IMR-90 (cell line): ENCODE data around the gene CFAP119. TPM values are rescaled to one million over a fixed set of nuclear protein-coding genes. Genes with fewer than 3 reads are reported as not detected.

ENCODE experiments used
- ATAC-seq: fragments of 200-7000 bp; cut with Tn5 transposase; 2 replicates; pipeline ENCODE4 v1.9.1; 2020; ENCODE audit warnings: low read depth, mild to moderate bottlenecking, moderate library complexity
- BruUV-seq: library from RNA; stranded (reverse); fragments of 400-500 nt; replicated peaks from 2 replicates; lab custom pipeline; 2021; lab: Mats Ljungman, UMichigan
- CTCF ChIA-PET: fragments of 300-600 bp; formaldehyde crosslinking; extraction: SDS; loops from one replicate; lab custom pipeline; 2021; ENCODE audit warnings: antibody characterized with exemption; lab: Yijun Ruan, JAX
- POLR2A ChIA-PET: fragments of 300-600 bp; sonication (Branson Sonifier 250); formaldehyde crosslinking; loops from one replicate; lab custom pipeline; 2022; ENCODE audit warnings: antibody characterized with exemption; ENCODE audit not compliant: unreplicated experiment; lab: Charles Lee
- DNase-seq: peaks from one replicate; pipeline ENCODE4 v3.0.0; 2013
- H2AFZ ChIP-seq: replicated peaks from 2 replicates; pipeline ENCODE3; 2013; ENCODE audit warnings: low read length, mild to moderate bottlenecking; ENCODE audit not compliant: poor library complexity
- H2AK5ac ChIP-seq: 2 replicates; pipeline ENCODE4 v1.6.1; 2013; ENCODE audit warnings: low read depth, low read length, inconsistent platforms
- H2AK9ac ChIP-seq: replicated peaks from 2 replicates; pipeline ENCODE3; 2013; ENCODE audit warnings: mild to moderate bottlenecking, low read depth, low read length, moderate library complexity; ENCODE audit not compliant: poor library complexity
- H2BK120ac ChIP-seq: 2 replicates; pipeline ENCODE4 v1.6.1; 2013; ENCODE audit warnings: low read depth, low read length, inconsistent platforms
- H2BK15ac ChIP-seq: 3 replicates; pipeline ENCODE4 v1.6.1; 2013; ENCODE audit warnings: low read depth, low read length, inconsistent platforms
- H2BK20ac ChIP-seq: 2 replicates; pipeline ENCODE4 v1.6.1; 2013; ENCODE audit warnings: low read depth, mild to moderate bottlenecking, inconsistent platforms, low read length, moderate library complexity
- H2BK5ac ChIP-seq: 2 replicates; pipeline ENCODE4 v1.6.1; 2013; ENCODE audit warnings: mild to moderate bottlenecking, low read depth, low read length, inconsistent platforms; ENCODE audit not compliant: poor library complexity, severe bottlenecking
- H3K14ac ChIP-seq: replicated peaks from 2 replicates; pipeline ENCODE4 v1.6.1; 2013; ENCODE audit warnings: low read depth, low read length, inconsistent platforms
- H3K18ac ChIP-seq: 2 replicates; pipeline ENCODE4 v1.6.1; 2013; ENCODE audit warnings: low read depth, low read length, control low read depth
- H3K23ac ChIP-seq: 2 replicates; pipeline ENCODE4 v1.6.1; 2013; ENCODE audit warnings: low read depth, low read length, inconsistent platforms
- H3K27ac ChIP-seq: 2 replicates; pipeline ENCODE4 v1.5.1; 2013; ENCODE audit warnings: mild to moderate bottlenecking, control low read depth, low read length; ENCODE audit not compliant: insufficient read depth
- H3K27me3 ChIP-seq: 2 replicates; pipeline ENCODE4 v1.6.1; 2013; ENCODE audit warnings: low read length; ENCODE audit not compliant: control insufficient read depth, insufficient read depth
- H3K36me3 ChIP-seq: 2 replicates; pipeline ENCODE4 v1.6.1; 2013; ENCODE audit warnings: low read length, mixed read lengths; ENCODE audit not compliant: control insufficient read depth, insufficient read depth
- H3K4ac ChIP-seq: 2 replicates; pipeline ENCODE4 v1.6.1; 2013; ENCODE audit warnings: low read depth, low read length, inconsistent platforms
- H3K4me1 ChIP-seq: 2 replicates; pipeline ENCODE4 v1.6.1; 2013; ENCODE audit warnings: low read length, mixed read lengths; ENCODE audit not compliant: control insufficient read depth, insufficient read depth
- H3K4me2 ChIP-seq: 2 replicates; pipeline ENCODE4 v1.6.1; 2013; ENCODE audit warnings: low read depth, mild to moderate bottlenecking, control low read depth, low read length, moderate library complexity
- H3K4me3 ChIP-seq: 2 replicates; pipeline ENCODE4 v1.5.1; 2013; ENCODE audit warnings: low read depth, mild to moderate bottlenecking, control low read depth, low read length, moderate library complexity; ENCODE audit not compliant: insufficient read depth
- H3K56ac ChIP-seq: 2 replicates; pipeline ENCODE4 v1.6.1; 2013; ENCODE audit warnings: low read length, inconsistent platforms; ENCODE audit not compliant: insufficient read depth; ENCODE audit errors: extremely low read depth
- H3K79me1 ChIP-seq, 2 experiments: 2 replicates each; pipeline ENCODE4 v1.6.1; 2013; ENCODE audit warnings: low read length in 2 of 2, inconsistent platforms in 1 of 2, low read depth in 1 of 2
- H3K9ac ChIP-seq: 2 replicates; pipeline ENCODE4 v1.6.1; 2013; ENCODE audit warnings: low read depth, low read length, control low read depth
- H3K9me1 ChIP-seq: 2 replicates; pipeline ENCODE4 v1.6.1; 2013; ENCODE audit warnings: low read length, inconsistent platforms; ENCODE audit not compliant: insufficient read depth
- H3K9me3 ChIP-seq: 2 replicates; pipeline ENCODE4 v1.6.1; 2013; ENCODE audit warnings: low read length; ENCODE audit not compliant: control insufficient read depth, insufficient read depth
- H4K20me1 ChIP-seq: 2 replicates; pipeline ENCODE4 v1.6.1; 2013; ENCODE audit warnings: low read length, inconsistent platforms; ENCODE audit not compliant: insufficient read depth
- H4K5ac ChIP-seq: 2 replicates; pipeline ENCODE4 v1.6.1; 2013; ENCODE audit warnings: mild to moderate bottlenecking, low read depth, low read length, control low read depth
- H4K8ac ChIP-seq, 2 experiments: 2 replicates each; pipeline ENCODE4 v1.6.1; 2013; ENCODE audit warnings: low read depth in 2 of 2, low read length in 2 of 2, control low read depth in 1 of 2, inconsistent platforms in 1 of 2
- H4K91ac ChIP-seq: 2 replicates; pipeline ENCODE4 v1.6.1; 2013; ENCODE audit warnings: low read depth, low read length, inconsistent platforms; ENCODE audit not compliant: insufficient read depth
- BHLHE40 ChIP-seq: fragments of 150-350 bp; IDR thresholded peaks from 2 replicates; pipeline ENCODE4 v1.6.1; 2016; ENCODE audit warnings: mild to moderate bottlenecking, low read depth, low read length
- CEBPB ChIP-seq: IDR thresholded peaks from 2 replicates; pipeline ENCODE4 v1.6.1; 2012; ENCODE audit warnings: low read depth, low read length, improper control_type of control experiment
- CHD1 ChIP-seq: IDR thresholded peaks from 2 replicates; pipeline ENCODE4 v1.6.1; 2012; ENCODE audit warnings: low read depth, low read length, improper control_type of control experiment
- FOS ChIP-seq: fragments of 150-350 bp; IDR thresholded peaks from 2 replicates; pipeline ENCODE4 v1.6.1; 2016; ENCODE audit warnings: low read depth, low read length
- MAZ ChIP-seq: IDR thresholded peaks from 2 replicates; pipeline ENCODE4 v1.6.1; 2012; ENCODE audit warnings: low read depth, mild to moderate bottlenecking, low read length, improper control_type of control experiment, moderate library complexity, borderline replicate concordance
- MXI1 ChIP-seq: IDR thresholded peaks from 2 replicates; pipeline ENCODE4 v1.6.1; 2012; ENCODE audit warnings: low read depth, mild to moderate bottlenecking, low read length, moderate library complexity, borderline replicate concordance
- NFE2L2 ChIP-seq: fragments of 150-350 bp; IDR thresholded peaks from 2 replicates; pipeline ENCODE4 v1.6.1; 2016; ENCODE audit warnings: low read depth, mild to moderate bottlenecking, low read length
- RAD21 ChIP-seq: IDR thresholded peaks from 2 replicates; pipeline ENCODE4 v1.6.1; 2012; ENCODE audit warnings: low read length, improper control_type of control experiment
- RFX5 ChIP-seq: IDR thresholded peaks from 2 replicates; pipeline ENCODE4 v1.8.0; 2012; ENCODE audit warnings: low read depth, mild to moderate bottlenecking, low read length, moderate library complexity
- SMC3 ChIP-seq: fragments of 150-350 bp; IDR thresholded peaks from 2 replicates; pipeline ENCODE4 v1.6.1; 2016; ENCODE audit warnings: low read depth, mild to moderate bottlenecking, antibody characterized with exemption, low read length, moderate library complexity
- USF2 ChIP-seq: fragments of 150-350 bp; IDR thresholded peaks from 2 replicates; pipeline ENCODE4 v1.6.1; 2017; ENCODE audit warnings: mild to moderate bottlenecking, antibody characterized with exemption, low read length, low read depth
- WGBS, 2 experiments: methylation state at CpG; one replicate each; pipeline versions ENCODE4 v1.1.5 to v1.1.7; 2013; ENCODE audit warnings: missing lambda C conversion rate in 2 of 2; ENCODE audit not compliant: insufficient read length in 1 of 2; ENCODE audit errors: extremely low coverage in 2 of 2; 5-methylcytosine and 5-hydroxymethylcytosine counted together
- dilution Hi-C: fragments of 300-500 bp; cut with HindIII; formaldehyde crosslinking; loops from one replicate; pipeline ENCODE4 v1.14.3; 2018; ENCODE audit warnings: low sequenced_read_pairs; ENCODE audit not compliant: unreplicated experiment
- in situ Hi-C: fragments of 300-500 bp; cut with MboI; formaldehyde crosslinking; loops from 3 replicates; pipeline ENCODE4 v1.14.3; 2019; ENCODE audit warnings: low sequenced_read_pairs, inconsistent platforms, mixed read lengths
- intact Hi-C: fragments of 100-400 bp; cut with micrococcal nuclease; formaldehyde crosslinking; loops from 2 replicates; pipeline ENCODE4 v1.10.0; 2022
- polyA plus RNA-seq, 3 experiments: library from polyadenylated mRNA; depleted of rRNA; stranded (reverse); fragments of >200 nt; gene quantifications; 2 replicates each; pipeline ENCODE4 v1.2.3, GENCODE V29; 2012; ENCODE audit warnings: low replicate concordance in 1 of 3
- total RNA-seq: library from RNA; depleted of rRNA; stranded (reverse); fragments of >200 nt; gene quantifications from 2 replicates; pipeline ENCODE4 v1.2.3, GENCODE V29; 2012
- TF ChIP-seq, protein P1 (sequence below): fragments of 150-350 bp; IDR thresholded peaks from 2 replicates; pipeline ENCODE4 v1.6.1; 2016; ENCODE audit warnings: low read depth, mild to moderate bottlenecking, low read length, moderate library complexity, borderline replicate concordance

The CFAP119 gene
- total and polyA plus RNA-seq, 2 of the 4 experiments (the other 2 are of a cell fraction), result 0.90 to 7.6 TPM

DNA sequence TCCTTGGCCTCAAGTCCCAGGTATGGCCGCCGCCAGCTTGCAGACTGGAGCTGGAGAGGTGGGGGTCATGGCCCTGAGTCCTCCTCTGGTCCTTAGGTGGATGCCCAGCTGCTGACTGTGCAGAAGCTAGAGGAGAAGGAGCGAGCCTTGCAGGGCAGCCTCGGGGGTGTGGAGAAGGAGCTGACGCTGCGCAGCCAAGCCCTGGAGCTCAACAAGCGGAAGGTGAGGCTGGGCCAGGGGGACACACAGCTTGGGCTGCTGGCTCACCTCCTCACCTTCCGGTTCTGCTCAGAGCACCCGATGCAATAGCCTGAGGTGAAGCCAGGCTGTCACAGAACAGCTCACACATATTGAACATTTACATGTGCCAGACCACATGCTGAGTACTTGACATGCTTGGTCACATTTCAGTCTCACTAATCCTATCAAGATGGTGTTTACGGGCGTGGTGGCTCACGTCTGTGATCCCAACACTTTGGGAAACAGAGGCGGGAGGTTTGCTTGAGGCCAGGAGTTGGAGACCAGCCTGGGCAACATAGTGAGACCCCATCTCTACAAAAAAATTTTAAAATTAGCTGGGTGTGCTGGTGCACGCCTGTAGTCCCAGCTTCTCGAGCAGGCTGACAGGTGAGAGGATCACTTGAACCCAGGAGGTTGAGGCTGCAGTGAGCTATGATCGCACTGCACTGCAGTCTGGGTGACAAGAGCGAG lies 7.7 kb upstream of the CFAP119 start:
- TF ChIP-seq SMC3, result no peak
- no peak for TF ChIP-seq MAZ
- no peak for TF ChIP-seq CEBPB
- TF ChIP-seq, protein P1, sequence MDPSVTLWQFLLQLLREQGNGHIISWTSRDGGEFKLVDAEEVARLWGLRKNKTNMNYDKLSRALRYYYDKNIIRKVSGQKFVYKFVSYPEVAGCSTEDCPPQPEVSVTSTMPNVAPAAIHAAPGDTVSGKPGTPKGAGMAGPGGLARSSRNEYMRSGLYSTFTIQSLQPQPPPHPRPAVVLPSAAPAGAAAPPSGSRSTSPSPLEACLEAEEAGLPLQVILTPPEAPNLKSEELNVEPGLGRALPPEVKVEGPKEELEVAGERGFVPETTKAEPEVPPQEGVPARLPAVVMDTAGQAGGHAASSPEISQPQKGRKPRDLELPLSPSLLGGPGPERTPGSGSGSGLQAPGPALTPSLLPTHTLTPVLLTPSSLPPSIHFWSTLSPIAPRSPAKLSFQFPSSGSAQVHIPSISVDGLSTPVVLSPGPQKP, result no peak
- no peak for TF ChIP-seq RAD21
- no peak for TF ChIP-seq NFE2L2
- no peak for TF ChIP-seq MXI1
- no peak for TF ChIP-seq RFX5
- TF ChIP-seq CHD1, result no peak
- TF ChIP-seq FOS, result no peak
- TF ChIP-seq BHLHE40, result no peak
- TF ChIP-seq USF2, result no peak
- Histone ChIP-seq H4K8ac (no peak overlapping the region), H3K56ac (no peak overlapping the region), H4K91ac (no peak overlapping the region), H3K9ac (no peak overlapping the region), H2AFZ (no peak overlapping the region), H3K18ac (no peak overlapping the region), H2BK5ac (no peak overlapping the region), H3K36me3 (peaks cover 77% of the 10 kb centered on the region), H3K4me3 (no peak overlapping the region), H4K20me1 (peaks cover 3% of the 10 kb centered on the region), H3K27me3 (no peaks in the 10 kb centered on the region), H3K9me3 (no peaks in the 10 kb centered on the region), H3K4me1 (no peaks in the 10 kb centered on the region), H2AK5ac (no peak overlapping the region), H3K79me1 (peaks cover 6 to 60% of the 10 kb centered on the region in 2 experiments; a peak in 3 of 4 replicates), H2BK120ac (no peak overlapping the region), H3K4ac (no peak overlapping the region), H2BK20ac (no peak overlapping the region), H3K4me2 (no peak overlapping the region), H2BK15ac (no peak overlapping the region), H4K5ac (no peak overlapping the region), H3K9me1 (0 out of 2 replicates have a peak, but pooled peaks cover under 1% of the 10 kb centered on the region), H3K14ac (no peak overlapping the region), H3K23ac (no peak overlapping the region), H2AK9ac (no peak overlapping the region), H3K27ac (no peak overlapping the region)
- dilution Hi-C loops, result no loop called here
- POLR2A ChIA-PET, result no interaction called here
- CTCF ChIA-PET, result no interaction called here
- WGBS, 2 experiments, result 100% methylated on average over 4 of the region's 17 CpGs; no CpG with 5 or more reads in 1 of the 2 experiments
- ATAC-seq (no peak), DNase-seq (no peak)
- intact Hi-C loops, result no loop called here
- no TSS peak for BruUV-seq
- in situ Hi-C loops, result no loop called here
